Cardiac muscle cell (in vitro differentiated cells and primary cell): Measurements from ENCODE around the gene LRTM2. TPM values are rescaled to one million over a fixed set of nuclear protein-coding genes. Genes with fewer than 3 reads are reported as not detected.

Experiments
- DNase-seq, 2 donors: peaks; one replicate each; pipeline versions ENCODE4 v3.0.0 to v3.0.0-alpha.2; 2010 to 2017; ENCODE audit warnings: low read depth in 1 of 2, low spot score in 1 of 2
- H3K27ac ChIP-seq: fragments of 200-600 bp; sonication (generic); 2 replicates; pipeline ENCODE4 v1.5.1; 2016
- H3K27me3 ChIP-seq: fragments of 200-600 bp; sonication (generic); 2 replicates; pipeline ENCODE4 v1.6.0; 2016; ENCODE audit warnings: control low read depth
- H3K36me3 ChIP-seq: fragments of 200-600 bp; sonication (generic); 2 replicates; pipeline ENCODE4 v1.5.1; 2016; ENCODE audit warnings: control low read depth
- H3K4me1 ChIP-seq: fragments of 200-600 bp; sonication (generic); 2 replicates; pipeline ENCODE4 v1.8.1; 2017; ENCODE audit warnings: low read depth, mild to moderate bottlenecking, mixed run types
- H3K4me3 ChIP-seq: fragments of 200-600 bp; sonication (generic); 2 replicates; pipeline ENCODE4 v1.5.1; 2016; ENCODE audit warnings: mild to moderate bottlenecking
- H3K9me3 ChIP-seq: fragments of 200-600 bp; sonication (generic); 2 replicates; pipeline ENCODE4 v1.5.1; 2017; ENCODE audit warnings: low read depth, mild to moderate bottlenecking, control low read depth
- polyA plus RNA-seq: library from polyadenylated mRNA; unstranded; fragments of >200 nt; fragmentation: Nextera tagmentation; extraction: Ambion mirVana; gene quantifications from 2 replicates; pipeline ENCODE4 v1.2.1, GENCODE V29; 2016
- total RNA-seq: library from RNA; depleted of rRNA; stranded (reverse); fragments of >200 nt; gene quantifications from 2 replicates; pipeline ENCODE4 v1.2.3, GENCODE V29; 2016
- TF ChIP-seq, protein P1 (sequence below): IDR thresholded peaks from 2 replicates; pipeline ENCODE4 v1.5.1; 2012; ENCODE audit warnings: low read depth, mild to moderate bottlenecking, low read length

LRTM2 gene
- total and polyA plus RNA-seq, 2 experiments from 2014 or later, result not detected

DNA sequence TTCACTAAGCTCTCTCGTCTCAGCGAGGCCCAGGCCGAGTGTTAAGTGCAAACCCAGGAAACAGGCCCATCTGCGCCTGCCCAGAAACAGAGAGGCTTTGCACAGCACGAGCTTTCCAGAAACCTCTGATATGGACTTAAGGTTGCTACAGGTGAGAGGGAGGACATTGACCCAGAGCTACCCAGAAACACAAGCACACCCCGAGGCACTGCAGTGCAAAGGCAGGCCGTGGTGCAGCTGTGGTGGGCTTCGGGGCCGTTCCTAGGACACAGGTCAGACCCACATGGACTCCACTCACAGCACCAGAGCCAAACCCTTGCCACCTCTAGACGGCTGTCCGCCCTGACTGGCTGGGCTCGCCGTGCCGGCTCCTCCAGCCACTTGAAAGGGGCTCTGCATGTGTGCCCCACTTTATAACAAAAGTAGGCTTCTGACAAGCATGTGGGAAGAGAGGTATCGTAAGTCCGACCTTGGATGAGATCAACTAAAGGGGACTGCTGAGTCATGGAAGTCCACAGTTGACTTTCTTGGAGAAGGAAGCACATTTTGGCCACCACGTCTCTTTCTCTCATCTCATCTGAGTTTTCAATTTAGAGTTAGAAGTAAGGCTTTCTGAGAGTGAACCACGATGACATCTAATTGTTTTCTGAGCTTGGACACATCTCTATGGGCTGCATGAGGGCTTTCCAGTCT lies 59.9 kb downstream of the LRTM2 start:
- TF ChIP-seq, protein P1, sequence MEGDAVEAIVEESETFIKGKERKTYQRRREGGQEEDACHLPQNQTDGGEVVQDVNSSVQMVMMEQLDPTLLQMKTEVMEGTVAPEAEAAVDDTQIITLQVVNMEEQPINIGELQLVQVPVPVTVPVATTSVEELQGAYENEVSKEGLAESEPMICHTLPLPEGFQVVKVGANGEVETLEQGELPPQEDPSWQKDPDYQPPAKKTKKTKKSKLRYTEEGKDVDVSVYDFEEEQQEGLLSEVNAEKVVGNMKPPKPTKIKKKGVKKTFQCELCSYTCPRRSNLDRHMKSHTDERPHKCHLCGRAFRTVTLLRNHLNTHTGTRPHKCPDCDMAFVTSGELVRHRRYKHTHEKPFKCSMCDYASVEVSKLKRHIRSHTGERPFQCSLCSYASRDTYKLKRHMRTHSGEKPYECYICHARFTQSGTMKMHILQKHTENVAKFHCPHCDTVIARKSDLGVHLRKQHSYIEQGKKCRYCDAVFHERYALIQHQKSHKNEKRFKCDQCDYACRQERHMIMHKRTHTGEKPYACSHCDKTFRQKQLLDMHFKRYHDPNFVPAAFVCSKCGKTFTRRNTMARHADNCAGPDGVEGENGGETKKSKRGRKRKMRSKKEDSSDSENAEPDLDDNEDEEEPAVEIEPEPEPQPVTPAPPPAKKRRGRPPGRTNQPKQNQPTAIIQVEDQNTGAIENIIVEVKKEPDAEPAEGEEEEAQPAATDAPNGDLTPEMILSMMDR, result no peak
- Histone ChIP-seq H3K27me3 (no peaks in the 10 kb centered on the region), H3K36me3 (no peaks in the 10 kb centered on the region), H3K4me1 (no peaks in the 10 kb centered on the region), H3K4me3 (no peak overlapping the region), H3K27ac (no peak overlapping the region), H3K9me3 (no peaks in the 10 kb centered on the region)
- no peak for DNase-seq

DNA sequence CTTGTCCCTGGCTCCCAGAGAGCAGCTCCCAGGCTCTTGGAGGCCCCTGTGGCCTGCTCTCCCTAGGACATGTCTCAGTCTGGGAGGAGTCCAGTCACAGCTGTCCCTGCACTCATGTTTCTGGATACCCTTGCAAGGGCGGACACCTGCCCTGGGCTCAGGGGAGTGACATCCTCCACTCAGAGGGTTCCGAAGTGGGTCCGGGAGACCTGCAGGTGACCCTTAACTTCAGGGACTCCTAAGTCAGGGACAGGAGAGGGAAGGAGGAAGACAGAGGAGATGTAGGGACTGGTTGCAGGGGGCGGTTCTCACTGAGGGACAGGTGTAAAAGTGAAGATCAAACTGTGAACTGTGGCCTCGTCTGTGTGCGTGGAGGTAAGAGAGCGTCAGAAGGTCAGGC lies 60.5 kb downstream of the LRTM2 start:
- no peak overlapping the region for H3K27ac ChIP-seq
- H3K27me3 ChIP-seq, result no peaks in the 10 kb centered on the region
- H3K9me3 ChIP-seq, result no peaks in the 10 kb centered on the region
- no peaks in the 10 kb centered on the region for H3K36me3 ChIP-seq
- no peak for DNase-seq
- no peaks in the 10 kb centered on the region for H3K4me1 ChIP-seq
- TF ChIP-seq, protein P1, result no peak
- H3K4me3 ChIP-seq, result no peak overlapping the region

DNA sequence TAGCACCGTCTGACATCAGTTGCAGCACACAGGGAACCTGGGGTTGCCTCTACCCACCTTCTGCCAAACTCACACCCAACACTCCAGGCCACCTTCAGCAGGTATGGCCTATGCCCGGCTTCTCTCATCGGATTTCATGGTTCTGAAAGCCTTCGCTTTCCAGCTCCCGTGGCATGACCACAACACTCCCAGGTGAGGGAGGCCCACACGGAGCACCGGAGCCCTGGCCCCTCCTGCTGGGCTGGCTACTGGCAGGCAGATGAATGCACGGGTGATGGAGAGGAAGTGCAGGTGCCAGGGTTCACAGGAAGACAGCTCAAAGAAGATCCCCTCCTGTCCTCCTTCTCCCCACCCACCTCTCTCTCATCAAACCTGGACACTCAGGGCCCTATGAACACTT lies 60.9 kb downstream of the LRTM2 start:
- H3K27me3 ChIP-seq, result no peaks in the 10 kb centered on the region
- no peaks in the 10 kb centered on the region for H3K4me1 ChIP-seq
- no peaks in the 10 kb centered on the region for H3K36me3 ChIP-seq
- H3K4me3 ChIP-seq, result no peak overlapping the region
- no peaks in the 10 kb centered on the region for H3K9me3 ChIP-seq
- TF ChIP-seq, protein P1, result no peak
- no peak for DNase-seq
- no peak overlapping the region for H3K27ac ChIP-seq

DNA sequence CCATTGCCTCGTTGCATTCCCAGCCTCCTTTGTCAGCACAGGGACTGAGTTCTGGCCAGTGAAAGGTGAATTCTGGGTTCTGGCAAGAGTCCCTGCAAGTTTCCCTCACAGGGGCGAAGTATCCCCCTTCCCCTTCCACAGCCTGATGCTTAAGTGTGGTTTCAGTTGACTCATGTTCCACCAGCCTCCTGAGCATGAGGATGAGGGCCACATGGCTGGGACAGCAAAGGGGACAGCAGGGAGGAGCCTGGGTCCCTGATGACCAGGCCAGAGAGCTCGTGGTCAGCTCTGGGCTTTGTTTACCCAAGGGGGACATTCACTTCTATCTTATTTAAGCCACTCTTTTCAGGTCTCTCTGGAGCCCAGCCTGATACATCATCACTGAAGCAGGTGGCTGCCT lies 61.6 kb downstream of the LRTM2 start:
- Histone ChIP-seq H3K4me3 (no peak overlapping the region), H3K27me3 (no peaks in the 10 kb centered on the region), H3K36me3 (no peaks in the 10 kb centered on the region), H3K9me3 (no peaks in the 10 kb centered on the region), H3K27ac (no peak overlapping the region), H3K4me1 (no peaks in the 10 kb centered on the region)
- TF ChIP-seq, protein P1, result no peak
- no peak for DNase-seq

DNA sequence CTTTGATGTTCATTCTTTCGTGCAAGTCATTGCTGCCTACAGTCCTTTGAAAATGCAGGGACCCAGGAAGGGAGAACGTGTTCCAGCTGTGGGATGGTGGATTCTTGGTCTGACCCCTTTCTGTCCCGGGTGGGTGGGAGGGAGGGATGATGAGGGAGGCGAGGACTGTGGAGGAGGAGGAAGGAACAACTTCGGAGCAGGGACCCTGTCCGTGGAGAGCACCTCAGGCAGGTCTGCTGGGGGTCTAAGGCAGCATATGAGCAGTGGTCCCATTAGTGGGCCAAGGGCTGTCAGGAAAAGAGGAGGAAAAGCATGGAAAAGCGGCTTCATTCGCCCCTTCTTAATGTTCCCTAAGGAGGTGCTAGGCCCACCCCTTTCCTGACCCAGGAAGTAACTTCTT lies 62.0 kb downstream of the LRTM2 start:
- Histone ChIP-seq H3K27ac (no peak overlapping the region), H3K4me3 (no peak overlapping the region), H3K9me3 (no peaks in the 10 kb centered on the region), H3K27me3 (no peaks in the 10 kb centered on the region), H3K4me1 (no peaks in the 10 kb centered on the region), H3K36me3 (no peaks in the 10 kb centered on the region)
- DNase-seq, result no peak
- TF ChIP-seq, protein P1, result no peak
